Spleen (tissue), 7 donors: ENCODE measurements around the gene CD8B2.
"Not testable (repeated sequence)": the region's sequence is repeated elsewhere in the genome, so short reads cannot be mapped to it uniquely, and the experiment has no call there.

Experiments
- CTCF ChIP-seq, 11 experiments: fragments of 200-600 bp in 7 of 11; fragments of 450-650 bp in 4 of 11; sonication (generic) in 4 of 11; IDR thresholded peaks in 8 of 11; conservative IDR thresholded peaks in 3 of 11; 1 replicate in 7 of 11; 2 replicates in 4 of 11; pipeline versions ENCODE4 v1.4.0 to v1.8.0; 2016 to 2021; ENCODE audit warnings: antibody characterized with exemption in 11 of 11, inconsistent platforms in 4 of 11, mild to moderate bottlenecking in 1 of 11
- POLR2A ChIP-seq, 3 donors: fragments of 450-650 bp; IDR thresholded peaks; one replicate each; pipeline ENCODE4 v1.5.1; 2017; ENCODE audit warnings: antibody characterized with exemption in 3 of 3, mild to moderate bottlenecking in 1 of 3
- POLR2AphosphoS5 ChIP-seq, 3 donors: sonication (generic); formaldehyde crosslinking; IDR thresholded peaks; one replicate each; pipeline ENCODE4 v1.5.1; 2017; ENCODE audit warnings: antibody characterized with exemption in 3 of 3
- donor health status: DM: no; HTN: no; CAD: no; lungs with moderate emphysema.
- donor health status: DM: no; HTN: no; CAD: no.
- donor health status: DM: no; HTN: no; CAD: no.

- TF ChIP-seq CTCF (IDR thresholded peaks at IDR 0.05 in 8 of 11, conservative IDR thresholded peaks at IDR 0.05 in 3 of 11); POLR2AphosphoS5 (IDR thresholded peaks at IDR 0.05); POLR2A (IDR thresholded peaks at IDR 0.05): not testable (repeated sequence)
These were observed 17.0 kb downstream of the CD8B2 start for GRCh38 chr2:106504192-106504591.
